CD1c-positive myeloid dendritic cell (primary cell): ENCODE data around the gene NDST3.
A peak's percentile ranks its signal among the peaks of the same experiment; 100 is the strongest.

Experiments
- DNase-seq: peaks from one replicate; pipeline ENCODE4 v3.0.0-alpha.2; 2016; ENCODE audit errors: extremely low spot score

The NDST3 gene

DNA sequence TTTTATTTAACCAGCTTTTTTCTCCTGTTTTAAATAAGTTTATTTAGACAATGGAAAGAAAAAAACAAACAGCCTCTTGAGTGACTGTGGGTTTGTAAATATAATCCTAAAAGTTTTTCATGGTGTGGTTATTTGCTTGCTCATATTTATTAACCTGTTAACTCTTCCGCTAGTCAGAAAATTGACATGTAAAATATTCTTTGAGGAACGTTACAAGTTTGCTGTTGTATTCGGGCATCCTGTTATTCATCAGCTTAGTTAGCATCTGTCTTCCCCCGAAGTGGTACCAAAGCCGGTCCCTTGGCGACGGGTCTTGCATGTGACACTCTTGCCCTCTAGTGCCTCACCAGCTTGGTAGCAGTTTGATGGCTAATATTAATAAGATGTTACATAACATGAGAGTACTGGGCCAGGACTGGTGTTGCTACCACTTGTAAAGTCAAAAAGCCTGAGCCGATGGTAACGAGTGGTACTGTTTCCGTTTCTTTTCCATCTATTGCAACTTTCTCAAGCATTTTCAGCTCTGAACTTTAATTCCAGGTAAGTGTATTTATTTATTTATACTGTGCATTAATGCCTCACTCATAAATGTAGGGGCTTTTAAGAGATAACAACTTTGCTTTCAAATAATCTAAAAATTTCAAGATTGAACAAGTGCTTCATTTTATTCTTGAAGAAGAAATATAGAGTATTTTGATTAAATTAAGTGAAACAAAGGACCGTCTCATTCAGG is at the start of gene NDST3:
Gene NDST3 (plus strand): TSS at position 434 of the 733 bp plus-strand sequence. CDS start 19,425 bp downstream, outside the sequence.
- peak; percentile 20 for DNase-seq

DNA sequence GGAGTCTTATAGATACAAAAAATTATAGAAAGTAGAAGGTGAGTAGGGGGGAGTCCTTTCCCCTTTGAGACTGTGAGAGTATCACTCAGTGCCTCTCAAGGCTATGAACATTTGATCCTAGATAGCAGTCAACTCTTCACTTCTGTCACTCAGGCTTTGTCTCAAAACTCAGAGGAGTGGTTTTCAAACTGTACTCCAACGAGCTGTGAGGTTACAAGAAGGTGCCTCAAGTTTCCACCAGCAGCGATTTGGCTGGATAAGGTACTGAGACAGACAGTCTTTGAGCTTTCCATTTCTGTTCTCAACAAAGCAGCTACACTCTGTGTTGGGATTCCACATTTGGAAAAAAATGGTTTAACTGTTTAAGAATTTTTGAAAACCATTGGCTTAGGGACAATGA is 48.0 kb upstream of the NDST3 start:
- no peak for DNase-seq

GRCh38 chr4:117987464-117987863 is 46.8 kb upstream of the NDST3 start:
- peak; percentile 15 for DNase-seq

- no peak for DNase-seq
Observed at GRCh38 chr4:117996891-117997290, 37.4 kb upstream of the NDST3 start.

DNA sequence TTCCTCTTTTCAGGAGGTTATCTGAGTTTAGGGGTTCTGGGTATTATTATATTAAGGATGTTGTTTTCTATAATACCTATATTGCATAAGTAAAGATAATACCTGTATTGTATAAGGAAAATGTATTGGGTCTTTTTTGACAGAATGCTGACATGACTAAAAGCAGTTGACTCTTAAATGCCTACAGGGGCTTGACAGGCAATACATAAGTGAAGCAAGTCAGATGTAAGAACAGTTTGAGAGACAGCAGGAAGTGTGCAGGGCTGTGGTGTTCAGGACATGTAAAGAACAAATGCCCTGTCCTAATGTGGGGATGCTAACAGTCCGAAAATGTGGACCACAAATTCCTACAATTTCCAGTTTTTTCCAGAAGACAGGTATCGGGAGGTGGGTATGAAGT is 30.2 kb upstream of the NDST3 start:
- no peak for DNase-seq

DNA sequence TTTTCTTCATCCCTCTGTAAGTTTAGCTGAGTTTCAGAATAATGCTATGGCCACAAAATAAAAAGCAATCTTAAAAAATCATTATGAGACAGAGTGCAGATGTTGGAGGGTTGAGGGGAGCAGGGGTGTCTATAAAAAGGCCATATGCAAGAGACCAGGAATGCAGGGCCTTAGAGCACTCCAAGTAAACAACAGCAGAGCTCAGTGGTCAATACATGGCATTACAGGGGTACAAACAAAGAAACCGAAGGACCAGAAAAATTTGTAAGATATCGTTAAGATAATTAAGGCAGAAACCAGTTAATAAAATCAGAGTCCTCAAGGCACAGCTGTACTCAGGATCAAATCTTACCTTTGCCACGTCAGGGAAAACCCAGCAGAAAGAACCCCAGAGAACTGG is 28.4 kb upstream of the NDST3 start:
- no peak for DNase-seq

DNA sequence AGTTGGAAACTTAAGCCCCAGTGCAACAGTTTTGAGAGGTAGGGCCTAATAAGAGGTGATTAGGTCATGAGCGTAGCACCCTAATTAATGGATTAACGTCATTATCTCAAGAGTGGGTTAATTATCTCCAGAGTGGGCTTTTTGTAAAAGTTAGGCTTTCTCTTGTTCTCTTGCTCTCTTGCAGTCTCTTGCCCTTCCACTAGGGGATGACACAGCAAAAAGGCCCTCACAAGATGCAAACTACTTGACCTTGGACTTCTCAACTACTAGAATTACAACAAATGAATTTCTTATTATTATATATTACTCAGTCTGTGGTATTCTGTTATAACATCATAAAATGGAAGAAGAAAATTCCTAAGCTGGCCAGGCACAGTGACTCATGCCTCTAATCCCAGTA is 22.1 kb upstream of the NDST3 start:
- DNase-seq = no peak

GRCh38 chr4:118014831-118015230 is 19.5 kb upstream of the NDST3 start:
- DNase-seq = no peak

GRCh38 chr4:118018381-118019145 is 15.7 kb upstream of the NDST3 start:
- DNase-seq = no peak

- DNase-seq = no peak
Observed at GRCh38 chr4:118026806-118027205, 7.5 kb upstream of the NDST3 start.

DNA sequence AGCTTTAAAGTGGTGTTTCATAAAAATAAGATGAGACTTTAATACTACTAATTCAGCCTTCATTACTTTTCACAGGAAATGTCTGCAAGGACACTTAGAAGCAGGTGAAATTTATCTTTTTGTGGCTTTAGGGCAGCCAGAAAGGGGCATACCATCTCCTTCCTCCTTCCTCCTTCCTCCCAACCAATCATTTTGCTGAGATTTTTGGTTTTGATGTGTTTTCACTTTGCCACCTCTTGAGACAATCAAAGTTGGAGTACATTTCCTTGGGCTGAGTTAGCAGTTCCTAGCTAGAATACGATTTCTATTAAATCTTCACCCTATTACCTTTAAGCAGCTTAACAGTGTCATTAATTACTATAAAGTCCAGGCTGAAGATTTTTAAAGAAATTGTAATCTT is 5.1 kb upstream of the NDST3 start:
- no peak for DNase-seq

- DNase-seq = no peak
Observed at GRCh38 chr4:118032691-118033090, 1.6 kb upstream of the NDST3 start.

DNA sequence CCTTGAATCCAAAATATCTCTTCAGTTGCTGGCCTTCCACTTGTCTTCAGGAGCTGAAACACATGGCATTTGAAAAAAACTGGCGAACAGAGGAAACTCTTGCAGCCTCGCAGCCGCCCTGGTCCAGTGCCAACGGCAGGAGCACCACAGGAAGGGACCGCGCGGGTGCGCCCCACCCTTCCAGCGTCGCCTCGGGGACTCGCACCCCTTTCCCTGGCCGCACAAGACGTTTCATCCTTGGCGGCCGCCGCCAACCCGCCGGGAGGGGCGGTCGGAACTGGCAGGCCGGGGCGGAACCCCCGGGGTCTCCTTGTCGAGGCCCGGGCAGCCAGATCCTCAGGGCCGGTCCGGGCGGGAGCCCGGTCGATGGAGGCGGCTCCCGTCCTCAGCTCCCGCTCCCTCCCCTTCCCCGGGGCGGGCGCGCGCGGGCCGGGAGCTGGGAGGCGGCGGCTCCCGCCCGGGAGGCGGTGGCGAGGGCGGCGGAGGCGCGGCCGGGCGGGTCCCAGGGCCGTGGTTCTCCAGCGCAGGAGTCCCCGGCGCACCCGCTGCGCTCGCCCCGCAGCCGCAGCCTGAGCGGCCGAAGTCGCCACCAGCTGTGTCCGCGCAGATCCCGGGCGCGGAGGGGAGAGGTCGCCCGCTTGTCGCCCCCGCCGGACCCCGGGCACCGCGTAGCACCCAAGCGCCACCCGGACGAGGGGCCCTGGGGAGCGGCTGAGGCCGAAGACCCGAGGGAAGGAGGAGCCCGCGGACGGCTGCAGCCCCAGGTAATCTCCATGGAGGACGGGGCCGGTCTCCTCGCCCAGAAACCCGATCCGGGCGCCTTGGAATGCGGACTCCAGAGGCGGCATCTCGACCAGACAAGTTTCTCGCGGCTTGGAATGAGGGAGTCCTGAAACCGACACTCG is 886 bp upstream of the NDST3 start:
- no peak for DNase-seq

- DNase-seq = no peak
Observed at GRCh38 chr4:118035309-118035708, 1.0 kb downstream of the NDST3 start.

- DNase-seq = no peak
Observed at GRCh38 chr4:118036336-118036735, 2.0 kb downstream of the NDST3 start.

DNA sequence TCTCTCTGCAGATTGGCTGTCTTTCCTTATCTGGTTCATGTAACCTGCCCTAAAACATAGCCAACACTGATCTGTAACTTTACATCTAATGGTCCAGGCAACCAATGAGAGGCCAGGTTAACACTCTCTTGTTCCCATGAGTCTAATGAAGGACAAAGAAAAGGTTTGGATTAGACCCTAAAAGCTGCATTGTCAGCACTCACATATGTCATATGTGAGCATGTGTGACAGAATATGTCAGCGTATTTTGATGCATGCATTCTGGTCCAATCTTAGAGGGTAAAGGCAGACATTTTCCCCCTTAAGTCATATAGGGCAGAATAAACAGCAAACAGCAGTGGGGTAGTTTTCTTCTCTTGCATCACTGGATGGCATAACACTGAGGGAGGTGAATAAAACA is 3.7 kb downstream of the NDST3 start:
- no peak for DNase-seq

DNA sequence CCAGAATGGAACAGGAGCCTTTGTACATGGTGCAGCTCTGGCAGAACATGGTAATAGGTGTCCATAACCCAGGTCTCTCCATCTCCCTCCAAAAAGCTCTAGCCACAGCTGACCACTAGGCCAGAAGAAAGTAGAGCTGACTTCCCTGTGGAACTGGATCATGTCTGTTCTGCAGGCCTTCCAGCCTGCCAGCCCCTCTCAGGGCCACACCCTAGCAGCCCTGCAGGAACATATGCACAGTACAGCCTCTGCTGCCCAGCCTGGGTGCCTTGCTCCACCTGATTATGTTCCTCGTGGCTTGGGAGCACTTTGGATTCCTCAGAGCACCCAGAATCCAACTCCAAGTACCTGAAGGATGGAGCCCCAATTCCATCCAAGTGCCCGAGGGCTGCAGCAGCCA is 12.0 kb downstream of the NDST3 start:
- no peak for DNase-seq

DNA sequence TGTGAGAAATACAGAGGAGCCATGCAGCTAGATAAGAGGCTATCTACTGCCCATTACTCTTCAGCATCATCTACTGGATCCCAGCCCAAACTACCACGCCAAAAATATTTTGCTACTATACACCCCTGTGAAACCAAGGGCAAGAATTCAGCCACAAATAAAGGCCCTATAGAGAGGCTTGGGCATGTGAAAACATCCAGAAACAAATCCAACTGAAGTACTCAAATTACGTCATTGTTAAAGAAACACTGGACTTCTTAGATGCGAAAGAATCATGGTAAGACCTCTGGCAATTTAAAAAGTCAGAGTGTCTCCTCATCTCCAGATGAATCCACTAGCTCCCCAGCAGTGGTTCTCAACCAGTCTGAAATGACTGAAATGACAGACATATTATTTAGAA is 12.8 kb downstream of the NDST3 start:
- no peak for DNase-seq

GRCh38 chr4:118058955-118059354 is 24.7 kb downstream of the NDST3 start:
- no peak for DNase-seq

DNA sequence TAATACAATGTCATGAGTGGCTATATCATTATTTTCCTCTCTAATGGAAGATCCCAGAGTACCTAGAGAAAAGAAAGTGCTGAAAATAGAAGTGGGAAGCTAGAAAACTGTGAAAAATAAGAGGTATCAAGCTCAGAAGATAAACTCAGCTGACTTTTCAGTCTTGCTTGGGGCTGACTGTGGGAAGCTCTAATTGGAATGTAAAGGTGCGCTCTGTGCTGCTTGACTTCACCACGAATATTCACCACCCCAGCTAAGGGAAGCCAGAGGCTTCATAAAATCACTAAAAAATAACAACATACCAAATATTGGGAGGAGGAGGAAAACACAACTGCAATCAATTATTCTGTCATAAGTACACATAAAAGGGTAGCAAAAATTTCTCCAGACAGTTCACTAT is 25.1 kb downstream of the NDST3 start:
- no peak for DNase-seq

DNA sequence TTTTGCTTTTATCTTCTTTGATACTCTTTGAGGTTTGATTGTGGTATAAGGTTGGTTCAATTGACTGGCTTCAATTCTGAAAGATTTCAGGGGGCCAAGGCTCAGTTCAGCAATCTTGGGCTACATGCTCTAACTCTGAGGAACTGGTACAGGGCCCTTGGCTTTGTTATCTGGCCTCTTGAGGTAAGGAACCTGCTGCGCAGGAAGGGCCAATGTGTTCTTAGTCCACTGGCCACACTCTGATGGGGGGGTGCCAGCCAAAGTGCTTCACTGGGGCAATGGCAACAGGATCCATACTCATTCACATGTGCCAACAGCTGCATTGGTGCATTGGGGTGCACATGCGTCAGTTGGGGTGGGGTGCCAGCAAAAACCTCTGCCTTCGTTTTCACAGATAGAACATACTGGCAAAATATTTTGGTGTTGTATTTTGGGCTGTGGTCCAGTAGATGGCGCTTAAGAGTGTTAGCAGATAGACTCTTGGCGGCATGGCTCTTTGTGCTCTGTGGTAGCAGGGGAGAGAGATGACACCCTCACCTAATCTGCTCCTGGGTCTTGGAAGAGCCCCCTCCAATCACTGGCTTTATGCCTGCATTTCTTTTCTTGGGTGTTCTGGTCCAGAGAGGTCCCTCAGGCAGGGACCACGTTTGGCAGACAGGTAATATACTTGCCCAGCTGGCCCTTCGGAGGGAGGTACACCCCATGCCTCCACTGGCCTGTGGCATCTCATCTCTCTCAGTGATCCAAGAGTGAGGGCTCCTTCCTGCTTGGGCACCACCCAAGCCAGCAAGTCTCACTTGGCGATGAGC is 42.9 kb downstream of the NDST3 start:
- peak; percentile 5 for DNase-seq

DNA sequence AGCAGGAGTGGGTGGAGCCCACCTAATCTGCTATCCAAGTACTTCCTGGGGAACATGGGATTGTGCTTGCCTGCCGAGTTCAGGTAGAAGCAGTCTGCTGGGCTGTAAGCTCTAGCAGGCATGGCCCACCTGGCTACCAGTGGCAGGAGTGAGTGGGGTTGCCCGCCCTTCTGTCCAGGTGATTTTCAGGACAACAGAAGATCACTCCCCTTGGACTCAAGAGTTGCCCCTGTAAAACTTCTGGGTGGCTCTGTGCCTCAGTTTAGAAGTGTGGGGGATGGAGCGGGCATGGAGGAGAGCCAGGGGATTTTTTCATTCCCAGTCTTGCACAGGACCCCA is 43.5 kb downstream of the NDST3 start:
- no peak for DNase-seq
